HepG2 (cell line): Measurements from ENCODE around the gene P2RY8. TPM values are rescaled to one million over a fixed set of nuclear protein-coding genes. Genes with fewer than 3 reads are reported as not detected.

Source experiments
- BATF2 ChIP-seq: sonication (generic); formaldehyde crosslinking; IDR thresholded peaks from 2 replicates; pipeline ENCODE4 v1.8.0; 2022; ENCODE audit warnings: mild to moderate bottlenecking, missing genetic modification reagents, moderate library complexity
- FOXO1 ChIP-seq: sonication (generic); formaldehyde crosslinking; IDR thresholded peaks from 2 replicates; pipeline ENCODE4 v1.4.0; 2020; ENCODE audit warnings: missing genetic modification reagents
- FOXP4 ChIP-seq: sonication (generic); formaldehyde crosslinking; IDR thresholded peaks from 2 replicates; pipeline ENCODE4 v1.4.0; 2020; ENCODE audit warnings: missing genetic modification reagents
- MYPOP ChIP-seq: sonication (generic); formaldehyde crosslinking; IDR thresholded peaks from 2 replicates; pipeline ENCODE4 v1.8.1; 2023; ENCODE audit warnings: mild to moderate bottlenecking, moderate library complexity, missing genetic modification reagents
- NKX3-1 ChIP-seq: sonication (generic); formaldehyde crosslinking; IDR thresholded peaks from 2 replicates; pipeline ENCODE4 v1.5.0; 2020; ENCODE audit warnings: missing genetic modification reagents
- PAX8 ChIP-seq: sonication (generic); formaldehyde crosslinking; IDR thresholded peaks from 2 replicates; pipeline ENCODE4 v1.8.0; 2022; ENCODE audit warnings: mild to moderate bottlenecking, missing genetic modification reagents, borderline replicate concordance
- PHF21A ChIP-seq: sonication (generic); formaldehyde crosslinking; IDR thresholded peaks from 2 replicates; pipeline ENCODE4 v1.5.0; 2020; ENCODE audit warnings: mild to moderate bottlenecking, missing genetic modification reagents
- SIN3A ChIP-seq: IDR thresholded peaks from 2 replicates; pipeline ENCODE4 v1.6.1; 2011; ENCODE audit warnings: low read depth, mild to moderate bottlenecking, control low read depth, low read length, borderline replicate concordance
- SNAPC4 ChIP-seq: sonication (generic); formaldehyde crosslinking; IDR thresholded peaks from 2 replicates; pipeline ENCODE4 v1.4.0; 2020; ENCODE audit warnings: mild to moderate bottlenecking, missing genetic modification reagents
- TOE1 ChIP-seq: sonication (generic); formaldehyde crosslinking; IDR thresholded peaks from 2 replicates; pipeline ENCODE4 v1.4.0; 2020; ENCODE audit warnings: mild to moderate bottlenecking, missing genetic modification reagents
- ZBTB38 ChIP-seq: sonication (generic); formaldehyde crosslinking; IDR thresholded peaks from 2 replicates; pipeline ENCODE4 v1.5.1; 2020; ENCODE audit warnings: mild to moderate bottlenecking, missing genetic modification reagents
- ZNF292 ChIP-seq: sonication (generic); formaldehyde crosslinking; IDR thresholded peaks from 2 replicates; pipeline ENCODE4 v1.8.1; 2022; ENCODE audit warnings: mild to moderate bottlenecking, low read depth, missing genetic modification reagents, borderline replicate concordance
- ZNF362 ChIP-seq: sonication (generic); formaldehyde crosslinking; IDR thresholded peaks from 2 replicates; pipeline ENCODE4 v1.4.0; 2020; ENCODE audit warnings: missing genetic modification reagents, mild to moderate bottlenecking, borderline replicate concordance
- ZNF710 ChIP-seq: sonication (generic); formaldehyde crosslinking; IDR thresholded peaks from 2 replicates; pipeline ENCODE4 v1.5.0; 2020; ENCODE audit warnings: mild to moderate bottlenecking, missing genetic modification reagents, borderline replicate concordance
- polyA plus RNA-seq, 8 experiments: library from polyadenylated mRNA; depleted of rRNA in 3 of 8; stranded (reverse) in 7 of 8; unstranded in 1 of 8; fragments of >200 nt; fragmentation: Illumina TruSeq in 4 of 8; extraction: Trizol in 4 of 8; gene quantifications; 2 replicates each; pipeline versions ENCODE4 v1.2.1 to v1.2.3, GENCODE V29; 2011 to 2016; ENCODE audit warnings: low read depth in 4 of 8, missing spikeins in 1 of 8, mixed read lengths in 1 of 8; ENCODE audit not compliant: insufficient read depth in 1 of 8
- total RNA-seq, 5 experiments: library from RNA; depleted of rRNA; stranded (reverse); fragments of >200 nt; fragmentation: Illumina TruSeq; extraction: Trizol; gene quantifications; 2 replicates each; pipeline ENCODE4 v1.2.3, GENCODE V29; 2016; ENCODE audit warnings: low read depth in 1 of 5

Gene P2RY8
- total and polyA plus RNA-seq, 2 of the 13 experiments (the other 11 are each of a cell fraction or from before 2014, with no cell fraction given): 1.0 to 1.3 TPM

GRCh38 chrX:1537031-1537715 lies at the start of gene P2RY8 (continued):
- TF ChIP-seq ZNF710 (CRISPR knock-in tag): peak; percentile 68; the same call in 1 of the 2 replicates
- no peak for TF ChIP-seq NKX3-1 (CRISPR knock-in tag)
- 0 out of 2 replicates have a peak, but pooled peaks have one; percentile 18 for TF ChIP-seq ZNF362 (CRISPR knock-in tag)
- TF ChIP-seq ZNF292 (CRISPR knock-in tag): peak; percentile 69; the same call in 1 of the 2 replicates
- TF ChIP-seq SIN3A: no peak
- no peak for TF ChIP-seq TOE1 (CRISPR knock-in tag)
- TF ChIP-seq FOXO1 (CRISPR knock-in tag): no peak
- no peak for TF ChIP-seq ZBTB38 (CRISPR knock-in tag)
- no peak for TF ChIP-seq PAX8 (CRISPR knock-in tag)
- no peak for TF ChIP-seq PHF21A
- 0 out of 2 replicates have a peak, but pooled peaks have one; percentile 52 for TF ChIP-seq FOXP4 (CRISPR knock-in tag)
- no peak for TF ChIP-seq BATF2 (CRISPR knock-in tag)
- TF ChIP-seq MYPOP (CRISPR knock-in tag): 0 out of 2 replicates have a peak, but pooled peaks have one; percentile 49
- TF ChIP-seq SNAPC4 (CRISPR knock-in tag): 0 out of 2 replicates have a peak, but pooled peaks have one; percentile 48
